ENCODE data around the gene PLXND1.
A peak's percentile ranks its signal among the peaks of the same experiment; 100 is the strongest.
"Not testable (repeated sequence)": the region's sequence is repeated elsewhere in the genome, so short reads cannot be mapped to it uniquely, and the experiment has no call there.

Gene PLXND1

GRCh38 chr3:129527262-129527661 lies 79.2 kb downstream of the PLXND1 start:
- DNase-seq (ENCODE audit: low spot score) = no peak

GRCh38 chr3:129526121-129526900 lies 80.2 kb downstream of the PLXND1 start:
- DNase-seq (ENCODE audit: low spot score) = peak; percentile 26

- no peak for DNase-seq (ENCODE audit: low spot score)
These were observed 81.0 kb downstream of the PLXND1 start for GRCh38 chr3:129525341-129525968.

- DNase-seq (ENCODE audit: low spot score) = no peak
These were observed 82.4 kb downstream of the PLXND1 start for GRCh38 chr3:129524081-129524480.

GRCh38 chr3:129522953-129523352 lies 83.5 kb downstream of the PLXND1 start:
- DNase-seq (ENCODE audit: low spot score) = no peak

GRCh38 chr3:129521611-129522010 lies 84.9 kb downstream of the PLXND1 start:
- DNase-seq (ENCODE audit: low spot score) = no peak

- no peak for DNase-seq (ENCODE audit: low spot score)
These were observed 85.5 kb downstream of the PLXND1 start for GRCh38 chr3:129520960-129521359.

GRCh38 chr3:129519896-129520715 lies 86.4 kb downstream of the PLXND1 start:
- DNase-seq (ENCODE audit: low spot score) = no peak

- DNase-seq (ENCODE audit: low spot score) = no peak
These were observed 87.0 kb downstream of the PLXND1 start for GRCh38 chr3:129519449-129519848.

- DNase-seq (ENCODE audit: low spot score) = no peak
These were observed 87.9 kb downstream of the PLXND1 start for GRCh38 chr3:129518581-129518980.

- DNase-seq (ENCODE audit: low spot score) = no peak
These were observed 88.4 kb downstream of the PLXND1 start for GRCh38 chr3:129518038-129518561.

GRCh38 chr3:129517516-129517915 lies 89.0 kb downstream of the PLXND1 start:
- no peak for DNase-seq (ENCODE audit: low spot score)

- DNase-seq (ENCODE audit: low spot score) = not testable (repeated sequence)
These were observed 90.5 kb downstream of the PLXND1 start for GRCh38 chr3:129515821-129516432.

GRCh38 chr3:129515108-129515820 lies 91.2 kb downstream of the PLXND1 start:
- not testable (repeated sequence) for DNase-seq (ENCODE audit: low spot score)

- no peak for DNase-seq (ENCODE audit: low spot score)
These were observed 91.9 kb downstream of the PLXND1 start for GRCh38 chr3:129514563-129514962.

- no peak for DNase-seq (ENCODE audit: low spot score)
These were observed 92.4 kb downstream of the PLXND1 start for GRCh38 chr3:129514110-129514509.

- no peak for DNase-seq (ENCODE audit: low spot score)
These were observed 92.8 kb downstream of the PLXND1 start for GRCh38 chr3:129513705-129514104.

GRCh38 chr3:129512595-129512994 lies 93.9 kb downstream of the PLXND1 start:
- no peak for DNase-seq (ENCODE audit: low spot score)

- peak; percentile 76 for DNase-seq (ENCODE audit: low spot score)
These were observed 99.2 kb downstream of the PLXND1 start for GRCh38 chr3:129507181-129507831.

GRCh38 chr3:129506231-129506742 lies 100.2 kb downstream of the PLXND1 start:
- DNase-seq (ENCODE audit: low spot score) = no peak

GRCh38 chr3:129505341-129505740 lies 101.1 kb downstream of the PLXND1 start:
- no peak for DNase-seq (ENCODE audit: low spot score)
